A673 (cell line): Measurements from ENCODE around the gene NDUFA11. TPM values are rescaled to one million over a fixed set of nuclear protein-coding genes. Genes with fewer than 3 reads are reported as not detected.
"Not testable (repeated sequence)": the region's sequence is repeated elsewhere in the genome, so short reads cannot be mapped to it uniquely, and the experiment has no call there.

Source experiments
- BruUV-seq: library from RNA; stranded (reverse); fragments of 400-500 nt; replicated peaks from 2 replicates; lab custom pipeline; 2021; lab: Mats Ljungman, UMichigan
- CTCF ChIA-PET: fragments of 300-600 bp; sonication (Branson Sonifier 250); formaldehyde crosslinking; loops from one replicate; lab custom pipeline; 2022; ENCODE audit warnings: antibody characterized with exemption; lab: Charles Lee
- POLR2A ChIA-PET: fragments of 300-600 bp; sonication (Branson Sonifier 250); formaldehyde crosslinking; loops from one replicate; lab custom pipeline; 2022; ENCODE audit warnings: antibody characterized with exemption; ENCODE audit not compliant: low non-redundant PET; lab: Charles Lee
- DNase-seq: peaks from one replicate; pipeline ENCODE4 v3.0.0-alpha.2; 2015; ENCODE audit warnings: low spot score
- H3K27ac ChIP-seq: fragments of 200-600 bp; sonication (generic); 2 replicates; pipeline ENCODE4 v1.5.1; 2016; ENCODE audit warnings: mixed run types, low read depth, mild to moderate bottlenecking, mixed read lengths, antibody characterized with exemption, low read length; ENCODE audit not compliant: poor library complexity, severe bottlenecking
- H3K27me3 ChIP-seq: fragments of 200-600 bp; sonication (generic); replicated peaks from 2 replicates; pipeline ENCODE4 v1.6.1; 2017; ENCODE audit warnings: mixed run types, low read depth, mild to moderate bottlenecking, mixed read lengths, antibody characterized with exemption, low read length; ENCODE audit not compliant: insufficient read depth, poor library complexity
- H3K36me3 ChIP-seq: fragments of 200-600 bp; sonication (generic); 2 replicates; pipeline ENCODE4 v1.6.1; 2016; ENCODE audit warnings: mixed run types, mild to moderate bottlenecking, mixed read lengths, antibody characterized with exemption, low read length; ENCODE audit not compliant: insufficient read depth, poor library complexity, severe bottlenecking
- H3K4me1 ChIP-seq: fragments of 200-600 bp; sonication (generic); 2 replicates; pipeline ENCODE4 v1.6.1; 2017; ENCODE audit warnings: mixed run types, mild to moderate bottlenecking, mixed read lengths, antibody characterized with exemption, low read length; ENCODE audit not compliant: insufficient read depth, poor library complexity, severe bottlenecking
- H3K4me3 ChIP-seq: fragments of 200-600 bp; sonication (generic); 2 replicates; pipeline ENCODE4 v1.5.1; 2016; ENCODE audit warnings: low read depth, mixed run types, mild to moderate bottlenecking, mixed read lengths, low read length; ENCODE audit not compliant: poor library complexity, severe bottlenecking
- H3K9me3 ChIP-seq: fragments of 200-600 bp; sonication (generic); 2 replicates; pipeline ENCODE4 v1.6.1; 2016; ENCODE audit warnings: mixed run types, low read depth, mild to moderate bottlenecking, mixed read lengths, antibody characterized with exemption, low read length; ENCODE audit not compliant: poor library complexity, severe bottlenecking
- CTCF ChIP-seq: fragments of 300-800, 200-600 bp; sonication (generic); conservative IDR thresholded peaks from 2 replicates; pipeline ENCODE4 v1.5.1; 2017; ENCODE audit warnings: low read depth, mild to moderate bottlenecking, antibody characterized with exemption, low read length, moderate library complexity, mixed read lengths
- EZH2 ChIP-seq: fragments of 200-600 bp; sonication (generic); IDR thresholded peaks from 2 replicates; pipeline ENCODE4 v1.6.1; 2017; ENCODE audit warnings: borderline replicate concordance, low read depth, mild to moderate bottlenecking, mixed read lengths, antibody characterized with exemption, low read length; ENCODE audit not compliant: poor library complexity, severe bottlenecking
- intact Hi-C: fragments of 100-400 bp; cut with micrococcal nuclease; formaldehyde crosslinking; loops from one replicate; pipeline ENCODE4 v1.10.0; 2022; ENCODE audit not compliant: unreplicated experiment
- total RNA-seq: library from RNA; stranded (reverse); gene quantifications from 2 replicates; pipeline ENCODE4 v1.2.3, GENCODE V29; 2021

NDUFA11 gene
- total RNA-seq, 1 experiment from 2014 or later: 290 TPM

- no peaks in the 10 kb centered on the region for H3K9me3 ChIP-seq
- intact Hi-C loops: no loop called here
- H3K36me3 ChIP-seq: peaks cover 10% of the 10 kb centered on the region
- H3K4me1 ChIP-seq: peaks cover 16% of the 10 kb centered on the region
- DNase-seq: no peak
- TF ChIP-seq CTCF (no peak), EZH2 (no peak)
- BruUV-seq: no TSS peak
- no peaks in the 10 kb centered on the region for H3K27me3 ChIP-seq
- CTCF ChIA-PET: interaction anchor here (2.9 kb wide), 1 partner anchor 88 kb away, joined by 23 read pairs; no protein-coding TSS in a partner anchor
- H3K4me3 ChIP-seq: no peak overlapping the region
- H3K27ac ChIP-seq: no peak overlapping the region
- POLR2A ChIA-PET: interaction anchor here (0.6 kb wide), 1 partner anchor 973 kb away, joined by 10 read pairs; no protein-coding TSS in a partner anchor
Observed at GRCh38 chr19:5891572-5891937, 12.0 kb downstream of the NDUFA11 start.

GRCh38 chr19:5890099-5890498 lies 13.5 kb downstream of the NDUFA11 start:
- CTCF ChIA-PET: interaction anchor here (2.9 kb wide), 1 partner anchor 86 kb away, joined by 23 read pairs; no protein-coding TSS in a partner anchor

GRCh38 chr19:5889288-5889971 lies 14.2 kb downstream of the NDUFA11 start:
- Histone ChIP-seq H3K9me3 (no peaks in the 10 kb centered on the region), H3K27ac (no peak overlapping the region), H3K36me3 (no peaks in the 10 kb centered on the region), H3K4me1 (peaks cover 16% of the 10 kb centered on the region), H3K27me3 (no peaks in the 10 kb centered on the region), H3K4me3 (no peak overlapping the region)
- DNase-seq: no peak
- intact Hi-C loops: no loop called here
- CTCF ChIA-PET: interaction anchor here (2.9 kb wide), 1 partner anchor 85 kb away, joined by 23 read pairs; no protein-coding TSS in a partner anchor
- no peak for TF ChIP-seq CTCF
- no peak for TF ChIP-seq EZH2
- POLR2A ChIA-PET: interaction anchor here (0.6 kb wide), 1 partner anchor 423 kb away, joined by 3 read pairs; no protein-coding TSS in a partner anchor
- no TSS peak for BruUV-seq

More at GRCh38 chr19:5890099-5890498, 13.5 kb downstream of the NDUFA11 start:
- no peak for DNase-seq
- TF ChIP-seq EZH2 (no peak), CTCF (no peak)
- no TSS peak for BruUV-seq
- Histone ChIP-seq H3K36me3 (peaks cover under 1% of the 10 kb centered on the region), H3K9me3 (no peaks in the 10 kb centered on the region), H3K4me1 (peaks cover 16% of the 10 kb centered on the region), H3K4me3 (no peak overlapping the region), H3K27me3 (no peaks in the 10 kb centered on the region), H3K27ac (no peak overlapping the region)
- intact Hi-C loops: no loop called here
- POLR2A ChIA-PET: no interaction called here

GRCh38 chr19:5884065-5884811 lies 19.4 kb downstream of the NDUFA11 start:
- H3K4me1 ChIP-seq, BruUV-seq, DNase-seq: not testable (repeated sequence)

More at GRCh38 chr19:5884065-5884811, 19.4 kb downstream of the NDUFA11 start:
- H3K27ac ChIP-seq, intact Hi-C loops, H3K9me3 ChIP-seq, H3K36me3 ChIP-seq, H3K4me3 ChIP-seq, H3K27me3 ChIP-seq, POLR2A ChIA-PET: not testable (repeated sequence)
- CTCF ChIA-PET: interaction anchor here (0.7 kb wide), 1 partner anchor 138 kb away, joined by 3 read pairs; no protein-coding TSS in a partner anchor
